ENCODE measurements around the gene EEF1A2.

- TF ChIP-seq POLR2AphosphoS5 (IDR thresholded peaks at IDR 0.05; ENCODE audit: low read depth, low read length) (no peak), TAF1 (IDR thresholded peaks at IDR 0.05; ENCODE audit: low read depth, low read length) (no peak), POLR2A (IDR thresholded peaks at IDR 0.05; ENCODE audit: low read depth, low read length) (no peak)
Observed at GRCh38 chr20:63517376-63518309, 18.8 kb upstream of the EEF1A2 start.

Data from GM12891 (cell line).